Measurements from ENCODE around the gene CYTL1.
"Not testable (repeated sequence)": the region's sequence is repeated elsewhere in the genome, so short reads cannot be mapped to it uniquely, and the experiment has no call there.

Gene CYTL1, protein sequence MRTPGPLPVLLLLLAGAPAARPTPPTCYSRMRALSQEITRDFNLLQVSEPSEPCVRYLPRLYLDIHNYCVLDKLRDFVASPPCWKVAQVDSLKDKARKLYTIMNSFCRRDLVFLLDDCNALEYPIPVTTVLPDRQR

DNA sequence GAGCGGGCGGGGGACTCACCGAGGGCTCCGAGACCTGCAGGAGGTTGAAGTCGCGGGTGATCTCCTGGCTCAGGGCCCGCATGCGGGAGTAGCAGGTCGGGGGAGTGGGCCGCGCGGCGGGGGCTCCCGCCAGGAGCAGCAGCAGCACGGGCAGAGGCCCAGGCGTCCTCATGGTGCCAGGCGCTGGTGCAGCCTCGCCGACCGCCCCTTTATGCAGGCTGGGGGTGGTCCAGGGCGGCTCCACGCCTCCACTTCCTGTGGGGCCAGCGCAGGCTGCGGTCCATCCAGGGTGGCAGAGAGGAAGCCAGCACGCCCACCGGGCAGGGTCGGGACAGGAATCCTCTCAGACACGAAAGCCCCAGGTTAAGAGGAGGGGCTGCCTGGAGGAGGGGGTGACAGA is at the start of gene CYTL1:
CYTL1 (minus strand) TSS at position 185 of the 400 bp plus-strand sequence; CDS start at position 172, 13 bp downstream.
- peak in 1 of 3 experiments; percentile 28 for DNase-seq

DNA sequence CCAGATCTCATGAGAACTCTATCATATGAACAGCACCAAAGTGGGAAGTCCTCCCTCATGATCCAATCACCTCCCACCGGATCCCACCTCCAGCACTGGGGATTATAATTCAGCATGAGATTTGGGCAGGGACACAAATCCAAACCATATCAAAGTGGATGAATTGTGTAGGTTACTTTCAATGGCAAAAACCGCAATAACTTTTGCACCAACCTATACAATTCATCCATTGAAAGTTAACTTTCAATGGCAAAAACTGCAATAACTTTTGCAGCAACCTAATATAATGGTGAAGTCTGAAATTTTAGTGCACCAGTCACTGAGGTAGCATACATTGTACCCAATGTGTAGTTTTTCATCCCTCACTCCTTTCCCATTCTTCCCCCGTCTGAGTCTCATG is 48.6 kb upstream of the CYTL1 start:
- no peak for DNase-seq

DNA sequence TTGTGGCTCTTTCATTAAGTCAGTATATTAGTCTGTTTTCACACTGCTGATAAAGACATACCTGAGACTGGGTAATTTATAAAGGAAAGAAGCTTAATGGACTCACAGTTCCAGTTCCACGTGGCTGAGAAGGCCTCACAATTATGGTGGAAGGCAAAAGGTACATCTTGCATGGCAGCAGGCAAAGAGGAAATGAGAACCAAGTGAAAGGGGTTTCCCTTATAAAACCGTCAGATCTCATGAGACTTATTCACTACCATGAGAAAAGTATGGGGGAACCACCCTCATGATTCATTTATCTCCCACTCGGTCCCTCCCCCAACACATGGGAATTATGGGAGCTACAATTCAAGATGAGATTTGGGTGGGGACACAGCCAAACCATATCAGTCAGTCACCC is 47.7 kb upstream of the CYTL1 start:
- DNase-seq: not testable (repeated sequence)

DNA sequence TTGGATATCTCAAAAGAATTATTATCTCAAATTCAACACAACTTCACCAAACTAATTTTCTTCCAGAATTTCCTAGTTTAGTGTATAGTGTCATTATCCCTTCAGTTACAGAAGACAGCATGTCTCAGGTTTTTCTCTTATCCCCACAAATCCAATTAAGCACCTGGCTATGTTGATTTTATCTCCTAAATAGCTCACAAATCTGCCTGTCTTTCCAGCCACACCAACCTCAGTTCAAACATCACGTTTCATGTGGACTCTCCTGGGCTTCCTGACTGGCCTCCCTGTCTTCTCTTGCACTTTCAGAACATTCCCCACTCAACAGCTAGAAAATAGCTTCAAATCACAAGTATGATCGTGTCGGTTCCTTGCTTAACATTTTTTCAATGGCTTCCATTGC is 46.8 kb upstream of the CYTL1 start:
- DNase-seq: no peak

DNA sequence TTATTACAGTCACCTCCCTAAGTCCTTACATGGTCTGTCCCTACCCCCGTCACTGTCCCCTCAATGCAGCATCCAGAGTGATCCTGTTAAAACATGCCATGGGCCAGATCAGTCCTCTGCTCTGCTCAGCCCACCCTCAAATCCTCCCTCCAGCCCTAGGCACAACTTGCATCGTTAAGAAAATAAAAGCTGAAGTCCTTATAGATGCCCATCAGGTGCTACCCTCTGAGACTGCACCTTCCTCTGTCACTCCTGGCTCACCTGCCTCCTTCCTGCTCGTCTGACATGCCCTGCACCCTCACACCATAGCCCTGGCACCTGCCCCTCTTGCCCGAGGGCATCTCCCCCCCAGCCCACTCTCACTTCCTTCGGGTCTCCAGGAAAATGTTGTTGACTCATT is 36.2 kb upstream of the CYTL1 start:
- DNase-seq: no peak

DNA sequence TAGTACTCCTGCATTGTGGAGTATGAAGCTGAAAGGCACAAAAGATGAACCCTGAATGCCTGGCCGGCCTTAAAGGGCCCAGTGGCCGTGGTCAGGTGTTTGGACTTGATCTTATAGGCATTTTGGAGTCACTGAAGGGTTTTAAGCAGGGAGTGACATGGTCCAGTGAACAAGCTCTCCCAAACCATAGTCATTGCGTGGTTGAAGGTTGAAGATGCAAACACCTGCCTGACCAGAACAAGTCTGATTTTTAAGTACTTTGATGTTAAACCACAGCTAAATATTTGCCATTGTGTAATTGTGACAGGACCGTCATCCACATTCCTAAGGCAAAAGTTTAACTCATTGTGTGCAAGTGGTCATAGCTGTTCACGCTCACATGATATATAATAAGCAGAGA is 35.3 kb upstream of the CYTL1 start:
- DNase-seq: peak in 1 of 3 experiments; percentile 58

DNA sequence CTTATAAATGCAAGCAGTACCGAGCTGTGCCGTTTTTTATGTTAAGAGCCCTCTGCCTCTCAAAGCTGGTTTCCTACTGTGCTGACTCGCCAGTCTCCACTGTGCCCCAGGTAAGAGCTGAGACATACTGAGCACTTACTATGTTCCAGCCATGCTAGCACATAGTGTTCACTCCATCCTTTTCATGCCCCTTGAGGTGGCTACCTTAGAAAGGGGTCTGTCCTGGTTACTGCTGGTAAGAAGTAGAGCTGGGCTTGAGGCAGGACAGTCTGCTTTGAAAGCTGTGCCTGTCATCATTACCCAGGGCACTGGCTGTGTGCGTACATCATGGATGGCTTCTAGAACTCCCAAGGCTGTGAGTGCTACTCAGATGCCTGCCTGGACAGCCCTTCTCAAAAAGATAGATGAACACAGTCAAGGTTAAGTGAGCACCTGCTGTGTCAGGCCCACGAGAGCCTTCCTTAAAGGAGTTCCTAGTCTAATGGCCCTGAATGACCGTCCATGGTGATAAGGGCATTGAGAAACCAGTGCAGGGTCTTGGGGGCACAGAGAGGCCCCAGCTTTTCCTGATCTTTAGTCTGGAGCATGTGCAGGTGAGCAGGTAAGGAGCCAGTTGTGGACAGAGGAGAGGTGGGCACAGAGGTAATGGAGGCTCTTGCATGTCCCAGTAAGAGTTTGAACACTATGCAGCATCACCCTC is 33.6 kb upstream of the CYTL1 start:
- DNase-seq: peak in 1 of 3 experiments; percentile 29

DNA sequence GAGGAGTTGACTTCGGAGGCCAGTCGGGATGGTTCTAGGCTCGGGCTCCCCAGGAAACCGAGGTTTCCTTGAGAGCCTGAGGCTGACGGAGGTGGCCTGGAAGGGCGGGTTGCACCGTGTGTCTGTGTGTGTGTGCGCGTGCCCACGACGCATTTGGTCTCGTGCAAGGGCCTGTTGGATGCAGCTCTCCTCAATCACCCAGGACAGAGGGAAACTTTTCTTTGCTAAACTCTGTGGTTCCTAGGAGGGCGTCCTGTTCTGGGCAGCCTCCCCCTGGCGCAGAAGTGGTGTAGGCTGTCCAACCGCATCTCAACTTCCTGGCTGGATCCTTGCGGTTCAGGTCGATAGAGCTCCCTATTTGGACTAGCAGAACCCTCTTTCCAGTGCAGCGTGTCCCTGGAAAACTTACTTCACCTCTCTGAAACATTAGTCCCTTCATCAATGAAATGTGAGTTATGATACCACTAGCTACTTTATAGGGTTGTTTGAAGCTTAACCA is 33.0 kb upstream of the CYTL1 start:
- peak in 2 of 3 experiments; percentile 39 to 63 for DNase-seq

DNA sequence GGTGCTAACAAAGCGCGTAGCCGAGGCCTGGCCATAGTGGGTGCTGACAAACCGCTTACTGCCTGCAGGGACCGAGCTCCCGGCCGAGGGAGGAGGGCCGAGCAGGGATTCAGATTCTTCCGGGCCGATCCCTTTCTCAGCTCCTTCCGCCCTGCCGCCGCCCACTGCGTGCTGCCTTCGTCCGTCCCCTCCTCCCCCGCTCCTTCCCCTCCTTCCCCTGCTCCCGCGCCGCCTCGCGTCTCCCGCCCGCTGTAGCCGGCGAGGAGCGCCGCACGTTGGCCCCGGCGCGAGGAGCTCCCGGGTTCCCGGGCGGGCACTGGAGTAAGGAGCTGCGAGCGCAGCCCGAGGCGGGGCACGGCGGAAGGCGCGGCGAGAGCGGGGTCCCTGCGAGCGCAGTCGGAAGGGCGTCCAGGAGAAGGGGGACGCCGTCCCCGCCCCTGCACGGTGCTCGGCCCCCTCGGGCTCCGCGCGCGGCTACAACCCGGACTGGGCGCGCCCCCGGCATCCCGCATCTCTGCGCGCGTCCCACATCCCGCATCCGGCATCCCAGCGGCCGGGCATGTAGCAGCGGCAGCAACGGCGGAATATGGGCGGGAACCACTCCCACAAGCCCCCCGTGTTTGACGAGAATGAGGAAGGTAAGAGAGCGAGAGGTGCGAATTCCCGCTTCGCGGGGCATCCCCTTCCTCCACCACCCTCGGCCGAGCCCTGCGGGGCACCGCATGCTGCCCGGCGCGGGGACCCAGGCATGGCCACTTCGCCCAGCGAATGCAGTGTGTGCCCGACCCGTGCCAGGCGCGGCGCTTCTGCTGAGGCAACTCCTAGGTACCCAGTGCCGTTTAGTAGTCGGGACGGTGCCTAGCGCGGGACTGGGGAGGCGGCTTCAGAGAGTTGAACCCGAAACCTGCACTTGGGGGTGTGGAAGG is 32.3 kb upstream of the CYTL1 start, which contains the start of gene STK32B:
STK32B (plus strand) TSS at position 203 of the 926 bp plus-strand sequence.
- DNase-seq: peak; percentile 70 to 81 (median 76)

DNA sequence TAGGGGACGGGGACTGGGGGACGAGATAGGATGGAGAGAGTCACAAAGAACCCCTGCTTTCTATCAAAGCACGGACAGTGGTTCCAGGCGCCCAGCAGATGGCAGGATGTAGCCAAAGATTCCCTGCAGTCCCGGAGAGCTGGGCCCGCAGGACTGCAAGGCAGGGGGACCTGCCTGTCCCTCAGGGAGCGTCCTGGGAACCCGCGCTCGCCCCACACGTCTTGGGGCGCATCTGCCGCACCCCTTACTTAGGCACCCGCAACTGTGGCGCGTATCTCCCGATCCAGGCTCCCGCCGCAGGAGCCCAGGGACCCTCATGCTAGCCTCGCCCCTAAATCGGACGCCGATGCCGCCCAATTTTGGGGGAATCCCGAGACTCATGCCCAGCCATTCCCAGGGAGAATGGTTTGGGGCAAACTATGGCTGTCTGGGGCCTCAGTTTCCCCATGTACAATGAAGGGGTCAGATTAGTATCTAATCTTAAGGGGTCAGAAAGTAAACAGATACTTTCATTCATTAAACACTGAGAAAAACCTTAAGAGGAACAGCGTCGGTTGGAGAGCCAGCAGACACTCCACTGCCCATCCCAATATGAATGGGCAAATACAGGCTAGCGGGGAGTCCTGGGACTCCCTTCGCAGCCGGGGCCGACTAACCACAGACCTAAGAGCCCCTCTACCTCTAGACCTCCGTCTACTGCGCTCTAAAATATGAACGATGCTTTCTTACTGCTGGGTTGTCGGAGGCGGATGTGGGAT is 31.4 kb upstream of the CYTL1 start:
- DNase-seq: peak; percentile 74 to 87 (median 83)

DNA sequence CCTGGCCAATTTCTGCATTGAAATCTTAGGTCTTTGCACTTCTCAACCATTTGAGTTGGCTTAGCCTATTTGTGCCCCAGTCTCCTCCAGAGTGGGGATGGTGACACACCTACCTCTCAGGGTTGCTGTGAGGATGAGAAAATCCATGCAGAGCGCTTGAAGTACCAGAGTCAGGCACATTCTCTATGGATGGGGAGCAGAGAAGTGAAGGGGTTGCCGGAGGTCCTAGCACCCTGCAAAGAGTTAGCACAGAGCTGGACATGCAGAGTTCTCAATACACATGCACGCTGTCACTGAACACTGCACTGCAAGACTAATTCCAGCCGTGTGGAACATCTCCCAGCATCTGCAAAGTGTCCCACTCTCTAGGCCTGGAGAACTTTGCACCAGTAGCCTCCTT is 29.5 kb upstream of the CYTL1 start:
- DNase-seq: no peak

DNA sequence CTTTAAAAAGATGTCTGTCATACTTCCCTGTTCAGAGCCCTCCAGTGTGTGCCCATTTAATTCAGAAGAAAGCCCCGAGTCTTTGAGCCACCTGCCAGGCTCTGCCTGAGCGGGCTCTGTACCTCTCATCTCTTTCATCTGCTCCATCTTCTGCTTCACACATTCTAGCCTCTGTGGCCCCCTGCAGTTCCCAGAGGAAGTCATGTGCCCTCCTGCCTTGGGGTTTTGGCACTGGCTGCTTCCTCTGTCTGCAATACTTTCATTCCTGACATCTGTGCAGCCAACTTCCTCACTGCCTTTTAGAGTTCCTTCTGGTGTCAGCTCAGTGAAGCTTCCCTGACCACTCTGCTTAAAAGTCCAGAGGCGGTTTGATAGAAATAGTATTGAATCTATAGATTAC is 25.8 kb upstream of the CYTL1 start:
- DNase-seq: no peak

DNA sequence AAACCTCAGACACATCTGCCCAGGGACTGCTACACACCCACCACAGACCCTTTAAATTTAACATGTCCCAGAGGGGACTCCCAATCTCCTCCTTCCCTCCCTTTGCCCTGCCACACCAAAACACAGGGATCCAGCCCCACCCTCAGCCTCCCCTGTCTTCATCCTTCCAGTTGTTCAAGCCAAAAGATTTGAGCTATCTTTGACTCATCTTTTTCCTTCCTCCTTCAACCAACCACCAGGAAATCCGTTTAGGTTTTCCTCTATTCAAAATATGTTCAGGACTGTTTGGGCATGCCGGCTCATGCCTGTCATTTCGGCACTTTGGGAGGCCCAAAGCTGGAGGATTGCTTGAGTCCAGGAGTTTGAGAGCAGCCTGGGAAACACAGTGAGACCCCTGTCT is 25.1 kb upstream of the CYTL1 start:
- no peak for DNase-seq

DNA sequence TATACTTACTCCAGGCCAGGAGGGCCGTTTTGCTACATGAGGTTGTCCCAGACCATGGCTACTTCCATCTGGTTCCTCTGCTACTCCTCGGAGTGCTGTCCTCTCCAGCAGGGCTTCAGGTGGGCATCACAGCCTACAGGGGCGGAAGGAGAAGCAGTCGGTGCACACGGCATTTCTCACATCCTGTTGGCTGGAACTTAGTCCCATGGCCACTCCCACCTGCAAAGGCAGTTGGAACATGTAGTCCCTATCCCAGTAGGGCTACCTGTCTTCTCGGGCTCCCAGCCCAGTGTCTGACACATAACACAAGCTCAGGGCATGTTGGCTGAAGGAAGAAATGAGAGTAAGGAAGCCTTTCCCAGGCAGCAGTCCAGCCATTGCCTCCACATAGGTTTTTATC is 24.3 kb upstream of the CYTL1 start:
- no peak for DNase-seq

DNA sequence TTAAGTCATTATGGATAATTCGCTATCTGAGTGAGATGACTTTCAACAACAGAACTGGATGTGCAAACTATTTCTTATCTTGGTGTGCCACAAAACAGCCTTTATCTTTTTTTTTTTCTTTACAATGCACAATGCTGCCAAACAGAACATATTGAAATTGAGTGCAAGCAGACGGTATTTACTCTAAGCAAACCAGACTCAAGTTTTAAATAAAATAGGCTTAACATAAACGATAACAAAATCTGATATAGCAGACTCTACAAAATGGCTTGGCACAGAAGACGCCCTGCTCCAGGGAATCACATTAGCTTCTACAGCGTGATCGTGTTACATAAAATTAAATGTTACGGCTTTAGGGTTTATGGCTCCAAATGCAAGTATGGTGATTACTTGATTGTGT is 22.4 kb upstream of the CYTL1 start:
- DNase-seq: peak in 1 of 3 experiments; percentile 34

DNA sequence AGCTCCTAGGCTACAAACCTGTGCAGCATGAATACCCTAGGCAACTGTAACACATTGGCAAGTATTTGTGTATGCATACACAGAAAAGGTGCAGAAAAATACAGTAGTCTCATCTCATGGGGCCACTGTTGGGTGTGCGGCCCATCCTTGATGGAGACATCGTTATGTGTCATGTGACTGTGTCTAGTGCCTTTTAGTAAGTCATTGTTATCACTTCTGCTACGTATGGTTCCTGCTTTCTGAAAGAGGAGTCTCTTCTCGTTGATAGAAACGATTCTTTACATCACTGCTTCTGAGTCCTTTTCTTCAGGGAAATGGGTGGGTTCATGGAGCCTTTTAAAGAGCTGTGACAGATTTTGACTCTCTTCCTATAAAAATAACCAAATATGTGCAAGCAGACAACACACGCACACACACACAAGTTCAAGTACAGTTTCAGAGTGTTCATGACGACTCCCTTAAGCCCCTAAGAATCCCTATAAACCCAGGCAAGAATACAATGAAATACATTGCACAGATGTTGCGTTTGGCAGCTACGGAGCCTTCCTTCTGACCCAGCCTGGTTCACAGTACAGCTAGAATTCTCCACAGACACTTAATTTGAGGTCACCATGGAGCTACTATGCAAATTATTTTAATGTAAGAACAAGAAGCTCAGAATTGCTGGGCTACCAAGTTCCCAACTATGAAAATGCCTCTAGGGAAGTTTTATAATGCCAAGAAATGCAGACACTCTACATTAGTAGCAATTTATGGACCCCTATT is 21.8 kb upstream of the CYTL1 start:
- DNase-seq: peak in 1 of 3 experiments; percentile 34

DNA sequence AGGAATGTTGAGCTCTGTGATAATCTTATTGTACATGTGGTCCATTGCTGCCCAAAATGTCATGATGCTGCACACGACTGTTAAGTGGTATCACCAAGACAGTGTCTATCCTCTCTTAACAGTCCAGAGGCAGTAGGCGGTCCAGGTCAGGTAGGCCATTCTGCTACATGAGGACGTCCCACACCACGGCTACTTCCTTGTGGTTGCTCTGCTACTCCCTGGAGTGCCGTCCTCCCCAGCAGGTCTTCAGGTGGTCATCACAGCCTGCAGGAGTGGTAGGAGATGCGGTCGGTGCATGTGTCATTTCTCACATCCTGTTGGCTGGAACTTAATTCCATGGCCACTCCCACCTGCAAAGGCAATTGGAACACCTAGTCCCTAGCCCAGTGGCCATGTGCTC is 20.5 kb upstream of the CYTL1 start:
- DNase-seq: no peak

DNA sequence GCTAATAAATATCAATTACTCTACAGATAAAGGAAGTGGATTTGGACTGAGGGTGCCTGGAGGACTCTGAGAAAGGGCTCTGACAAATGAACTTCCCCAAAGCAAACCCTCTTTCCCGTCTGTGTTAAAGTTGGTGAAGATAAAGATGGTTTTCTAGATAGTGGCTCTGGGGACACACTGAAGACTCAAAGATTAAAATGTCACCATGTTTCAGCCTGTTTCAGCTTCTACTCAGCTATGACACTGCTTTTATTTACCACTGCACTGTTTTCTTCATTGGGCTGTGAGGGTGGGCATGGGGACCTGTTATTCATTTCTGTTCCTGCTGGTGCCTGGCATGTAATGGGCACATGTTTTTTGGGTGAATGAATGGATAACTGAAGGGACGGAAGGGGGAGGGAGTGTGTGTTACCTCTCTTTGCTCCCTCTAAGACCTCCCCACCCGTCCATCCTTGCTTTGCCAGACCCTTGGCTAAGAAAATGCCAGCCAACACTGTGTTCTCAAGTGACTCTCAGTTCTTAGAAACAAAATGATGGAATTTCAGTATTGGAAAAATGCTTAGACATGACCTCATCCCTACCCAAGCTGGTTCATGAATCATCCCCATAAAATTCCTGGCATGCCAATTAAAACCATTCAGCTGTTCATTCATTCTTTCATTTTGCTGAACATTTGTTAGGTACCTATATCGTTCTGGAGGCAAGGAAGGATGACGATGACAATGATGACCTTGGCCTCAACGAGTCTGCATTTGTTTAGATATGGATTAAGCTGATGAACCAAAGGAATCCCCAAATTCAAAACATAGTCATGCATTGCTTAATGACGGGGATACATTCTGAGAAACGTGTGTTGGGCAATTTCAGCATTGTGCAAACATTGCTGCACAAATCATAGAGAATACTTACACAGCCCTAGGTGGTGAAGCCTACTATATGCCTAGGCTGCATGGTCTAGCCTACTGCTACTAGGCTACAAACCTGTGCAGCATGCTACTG is 18.6 kb upstream of the CYTL1 start:
- no peak for DNase-seq

DNA sequence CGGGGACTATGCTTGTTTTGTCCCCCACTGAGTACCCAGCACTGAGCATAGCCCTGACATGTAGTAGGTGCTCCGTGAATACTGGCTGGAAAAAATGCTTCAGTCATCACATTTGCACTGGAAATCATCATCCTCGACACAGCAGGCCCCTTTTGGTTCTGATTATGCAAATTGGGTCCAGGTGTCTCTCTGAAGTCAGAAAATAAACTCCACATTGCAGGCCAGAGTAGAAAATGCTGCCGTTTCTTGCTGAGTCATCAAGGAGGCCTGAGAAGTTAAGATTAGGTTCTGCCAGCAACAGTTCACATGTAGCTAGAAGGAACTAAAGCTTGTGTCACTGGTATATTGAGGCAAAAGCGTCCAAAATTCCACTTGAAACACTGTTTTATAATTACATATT is 17.0 kb upstream of the CYTL1 start:
- DNase-seq: peak in 1 of 3 experiments; percentile 7

DNA sequence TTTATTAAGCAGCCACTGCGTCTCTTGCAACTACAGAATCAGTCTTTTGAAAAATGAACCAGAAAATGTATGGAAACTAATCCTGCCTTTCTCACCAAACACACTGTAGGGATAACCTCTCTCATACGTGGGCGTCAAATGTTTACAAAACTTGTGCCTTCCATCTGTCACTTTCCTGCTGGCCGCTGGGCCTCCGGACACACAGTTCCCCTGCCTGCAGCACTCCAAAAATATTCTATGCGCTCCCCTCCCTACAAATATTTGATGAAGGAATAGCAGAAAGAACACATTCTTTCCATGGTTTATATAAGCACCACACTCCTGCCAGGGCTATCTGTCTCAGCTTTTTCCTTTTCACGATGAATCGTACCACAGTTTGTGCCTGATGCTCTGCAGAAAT is 14.9 kb upstream of the CYTL1 start:
- no peak for DNase-seq

Data from NCI-H1417 (cell line).